Stomach (tissue), 9 donors: ENCODE measurements around the gene TAF15. TPM values are rescaled to one million over a fixed set of nuclear protein-coding genes. Genes with fewer than 3 reads are reported as not detected.

Experiments used
- DNase-seq, 2 donors: peaks; one replicate each; pipeline versions ENCODE4 v3.0.0 to v3.0.0-alpha.2; 2013 to 2019
- H3K27ac ChIP-seq, 5 donors: fragments of 200-600 bp in 4 of 5; sonication (generic) in 4 of 5; one replicate each; pipeline ENCODE4 v1.5.1; 2013 to 2019; ENCODE audit warnings: mild to moderate bottlenecking in 1 of 5, moderate library complexity in 1 of 5
- H3K27me3 ChIP-seq, 3 donors: fragments of 200-600 bp; sonication (generic); one replicate each; pipeline ENCODE4 v1.5.1; 2017 to 2019; ENCODE audit warnings: mixed run types in 1 of 3
- H3K36me3 ChIP-seq, 4 donors: fragments of 200-600 bp; sonication (generic); 1 replicate in 3 of 4; 2 replicates in 1 of 4; pipeline ENCODE4 v1.5.1; 2016 to 2019
- H3K4me1 ChIP-seq, 4 donors: fragments of 200-600 bp; sonication (generic); one replicate each; pipeline ENCODE4 v1.5.1; 2016 to 2019
- H3K4me3 ChIP-seq, 4 donors: fragments of 200-600 bp; sonication (generic) in 3 of 4; one replicate each; pipeline ENCODE4 v1.5.1; 2016 to 2019; ENCODE audit warnings: mild to moderate bottlenecking in 1 of 4
- H3K9me3 ChIP-seq, 4 donors: fragments of 200-600 bp; sonication (generic); one replicate each; pipeline ENCODE4 v1.5.1; 2016 to 2019
- CTCF ChIP-seq, 7 experiments: fragments of 450-650 bp in 4 of 7; fragments of 200-600 bp in 3 of 7; sonication (generic) in 3 of 7; IDR thresholded peaks; one replicate each; pipeline ENCODE4 v1.5.1; 2016 to 2019; ENCODE audit warnings: antibody characterized with exemption in 7 of 7, control low read depth in 2 of 7, mild to moderate bottlenecking in 1 of 7
- EP300 ChIP-seq: sonication (generic); formaldehyde crosslinking; IDR thresholded peaks from one replicate; pipeline ENCODE4 v1.6.1; 2017; ENCODE audit warnings: antibody characterized with exemption
- POLR2A ChIP-seq, 4 donors: fragments of 450-650 bp; IDR thresholded peaks; one replicate each; pipeline ENCODE4 v1.6.1; 2016; ENCODE audit warnings: antibody characterized with exemption in 4 of 4, control low read depth in 2 of 4, mild to moderate bottlenecking in 1 of 4, moderate library complexity in 1 of 4
- POLR2AphosphoS5 ChIP-seq, 3 donors: sonication (generic); formaldehyde crosslinking; IDR thresholded peaks; one replicate each; pipeline ENCODE4 v1.6.1; 2016; ENCODE audit warnings: antibody characterized with exemption in 3 of 3
- WGBS, 5 donors: extraction: QIAGEN DNeasy Blood & Tissue Kit in 3 of 5; methylation state at CpG; one replicate each; pipeline versions ENCODE4 v1.1.5 to v1.1.7; 2013 to 2018; 5-methylcytosine and 5-hydroxymethylcytosine counted together
- intact Hi-C: fragments of 100-400 bp; cut with DNase I; formaldehyde crosslinking; loops from one replicate; pipeline ENCODE4 v1.15.1; 2023; ENCODE audit warnings: low total_unique reads
- polyA plus RNA-seq, 3 donors: library from polyadenylated mRNA; stranded (reverse); fragments of 200-250 nt; gene quantifications; one replicate each; pipeline ENCODE4 v1.2.3, GENCODE V29; 2013
- total RNA-seq, 5 donors: library from RNA; depleted of rRNA; stranded (reverse); fragments of >200 nt; gene quantifications; one replicate each; pipeline versions ENCODE4 v1.1.0 to v1.2.3, GENCODE V29; 2014 to 2016
- donor health status: healthy with polysubstance abuse.
- donor health status: Bipolar disorder and iron deficiency.
- donor health status: healthy.

TAF15 gene
- total and polyA plus RNA-seq, 8 donors: 21.1 to 127 (median 78.5) TPM

GRCh38 chr17:35875800-35876139 lies 66.5 kb downstream of the TAF15 start:
- no peak for DNase-seq
- intact Hi-C loops: no loop called here
- no peaks in the 10 kb centered on the region for H3K9me3 ChIP-seq
- no peak overlapping the region for H3K4me3 ChIP-seq
- no peak for TF ChIP-seq EP300
- no peak for TF ChIP-seq POLR2A (IDR thresholded peaks at IDR 0.05)
- no peak for TF ChIP-seq CTCF (IDR thresholded peaks at IDR 0.05)
- no peak for TF ChIP-seq POLR2AphosphoS5 (IDR thresholded peaks at IDR 0.05)
- no peak overlapping the region for H3K27ac ChIP-seq
- H3K36me3 ChIP-seq: no peaks in the 10 kb centered on the region
- 60 to 73% (median 71%) methylated on average over 3 of the region's 3 CpGs for WGBS, 5 donors
- no peaks in the 10 kb centered on the region for H3K27me3 ChIP-seq
- H3K4me1 ChIP-seq: no peaks in the 10 kb centered on the region

- Histone ChIP-seq H3K9me3 (no peaks in the 10 kb centered on the region), H3K4me3 (no peak overlapping the region), H3K27me3 (no peaks in the 10 kb centered on the region), H3K27ac (no peak overlapping the region), H3K4me1 (no peaks in the 10 kb centered on the region), H3K36me3 (no peaks in the 10 kb centered on the region)
- intact Hi-C loops: no loop called here
- no peak for DNase-seq
- no peak for TF ChIP-seq POLR2AphosphoS5 (IDR thresholded peaks at IDR 0.05)
- TF ChIP-seq EP300: no peak
- no peak for TF ChIP-seq POLR2A (IDR thresholded peaks at IDR 0.05)
- no peak for TF ChIP-seq CTCF (IDR thresholded peaks at IDR 0.05)
- WGBS, 5 donors: 74 to 84% (median 78%) methylated on average over 3 of the region's 3 CpGs
Measured at GRCh38 chr17:35876534-35876933, 67.2 kb downstream of the TAF15 start.

GRCh38 chr17:35877345-35878029 lies 68.2 kb downstream of the TAF15 start:
- no peaks in the 10 kb centered on the region for H3K27me3 ChIP-seq
- H3K27ac ChIP-seq: no peak overlapping the region
- no peak for DNase-seq
- intact Hi-C loops: no loop called here
- TF ChIP-seq POLR2A (IDR thresholded peaks at IDR 0.05) (no peak), EP300 (no peak), POLR2AphosphoS5 (IDR thresholded peaks at IDR 0.05) (no peak), CTCF (IDR thresholded peaks at IDR 0.05) (no peak)
- H3K36me3 ChIP-seq: no peaks in the 10 kb centered on the region
- no peaks in the 10 kb centered on the region for H3K9me3 ChIP-seq
- no peaks in the 10 kb centered on the region for H3K4me1 ChIP-seq
- H3K4me3 ChIP-seq: no peak overlapping the region

GRCh38 chr17:35878361-35878760 lies 69.1 kb downstream of the TAF15 start:
- no peak for TF ChIP-seq POLR2AphosphoS5 (IDR thresholded peaks at IDR 0.05)
- no peak for TF ChIP-seq EP300
- no peak for TF ChIP-seq POLR2A (IDR thresholded peaks at IDR 0.05)
- no peak for TF ChIP-seq CTCF (IDR thresholded peaks at IDR 0.05)
- peak overlapping the region in 2 of 5 donors; percentile 19 to 20 for H3K27ac ChIP-seq
- H3K4me3 ChIP-seq: peak overlapping the region in 2 of 4 donors; percentile 17 to 28
- no peaks in the 10 kb centered on the region for H3K4me1 ChIP-seq
- no peak for DNase-seq
- no peaks in the 10 kb centered on the region for H3K36me3 ChIP-seq
- intact Hi-C loops: no loop called here
- no peaks in the 10 kb centered on the region for H3K27me3 ChIP-seq
- 51 to 71% (median 62%) methylated on average over 4 of the region's 4 CpGs for WGBS, 5 donors
- H3K9me3 ChIP-seq: no peaks in the 10 kb centered on the region
